NCI-H524 (cell line): Measurements from ENCODE around the gene FKBP2.
"Not testable (repeated sequence)": the region's sequence is repeated elsewhere in the genome, so short reads cannot be mapped to it uniquely, and the experiment has no call there.

Source experiments
- DNase-seq, 2 experiments: peaks; one replicate each; lab custom pipeline; 2025; lab: John Stamatoyannopoulos, UW

The FKBP2 gene

GRCh38 chr11:64234647-64235379 lies 6.1 kb upstream of the FKBP2 start:
- DNase-seq, result peak; percentile 19 to 38

GRCh38 chr11:64235437-64236161 lies 5.3 kb upstream of the FKBP2 start:
- no peak for DNase-seq

- DNase-seq, result no peak
Measured at GRCh38 chr11:64237484-64237951, 3.4 kb upstream of the FKBP2 start.

DNA sequence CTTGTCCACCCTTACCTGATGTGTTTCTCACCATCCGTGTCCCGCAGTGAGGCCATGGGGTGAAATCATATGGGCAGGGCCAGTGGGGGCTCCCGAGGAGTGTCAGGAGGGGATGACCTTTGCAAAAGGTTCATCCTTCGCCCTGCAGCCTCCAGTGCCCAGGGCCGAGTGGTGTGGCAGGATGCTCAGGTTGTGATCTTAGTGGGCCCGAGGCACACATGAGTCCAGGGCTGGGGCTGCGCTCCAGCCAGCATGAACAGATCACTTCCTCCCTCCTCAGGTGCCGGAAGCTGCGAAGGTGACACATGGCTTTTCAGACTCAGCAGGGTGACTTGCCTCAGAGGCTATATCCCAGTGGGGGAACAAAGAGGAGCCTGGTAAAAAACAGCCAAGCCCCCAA lies 2.8 kb upstream of the FKBP2 start:
- DNase-seq, result no peak

DNA sequence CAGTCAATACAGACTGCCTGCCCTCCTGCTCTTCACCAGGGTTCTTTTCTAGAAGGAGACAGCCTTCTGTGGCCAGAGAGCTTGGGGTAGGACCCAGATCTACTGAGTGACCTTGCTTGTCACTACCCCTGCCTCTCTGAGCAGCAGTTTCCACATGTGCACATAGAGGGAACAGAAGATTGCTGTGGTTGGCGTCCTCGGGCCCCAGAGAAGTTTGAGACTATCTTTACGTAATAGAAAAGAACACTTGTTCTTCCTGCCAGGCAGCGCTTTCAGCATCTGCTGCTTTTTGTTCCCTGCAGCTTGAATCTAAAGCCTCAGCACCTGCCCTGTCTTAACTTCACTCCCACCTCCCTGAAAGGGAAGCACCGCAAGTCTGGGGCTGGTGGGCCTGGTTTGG lies 1.9 kb upstream of the FKBP2 start:
- DNase-seq, result no peak

DNA sequence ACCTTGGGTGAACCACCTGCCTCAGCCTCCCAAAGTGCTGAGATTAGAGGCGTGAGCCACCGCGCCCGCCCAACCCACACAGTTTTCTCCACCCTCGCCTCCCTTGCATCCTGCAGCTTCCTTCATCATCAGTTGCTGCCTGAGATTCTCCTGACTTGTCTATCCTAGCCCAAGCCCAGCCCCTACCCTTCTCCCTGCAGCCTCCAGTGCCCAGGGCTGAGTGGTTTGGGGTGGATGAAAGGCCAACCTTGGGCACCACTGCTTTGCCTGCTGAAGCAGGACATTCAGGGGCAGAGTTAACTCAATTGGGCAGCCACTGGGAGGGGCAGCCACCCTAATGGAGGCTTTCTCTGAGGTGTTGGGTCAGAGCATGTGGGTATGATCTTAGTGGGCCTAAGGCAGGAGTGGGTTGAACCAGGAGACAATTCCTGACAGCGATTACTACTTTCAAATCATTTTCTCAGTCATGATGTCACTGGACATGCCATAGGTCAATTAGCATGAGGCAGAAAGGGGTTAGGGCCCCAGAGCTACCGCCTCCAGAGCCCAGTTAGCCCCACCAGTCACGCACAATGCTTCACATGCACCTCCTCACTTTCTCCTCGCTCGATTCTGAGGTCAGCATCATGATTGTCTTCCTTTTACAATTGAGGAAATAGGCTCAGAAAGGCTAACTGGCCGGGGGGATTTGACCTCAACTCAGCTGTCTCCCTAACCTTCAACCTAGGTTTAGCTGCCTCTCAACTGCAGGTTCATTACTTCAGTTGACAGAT lies 1.0 kb upstream of the FKBP2 start:
- DNase-seq, result no peak

- peak; percentile 95 to 97 for DNase-seq
Measured at GRCh38 chr11:64241241-64241490, 271 bp downstream of the FKBP2 start.

- peak in 1 of 2 experiments; percentile 50 for DNase-seq
Measured at GRCh38 chr11:64241491-64242374, 838 bp downstream of the FKBP2 start.

- no peak for DNase-seq
Measured at GRCh38 chr11:64243236-64243854, 2.5 kb downstream of the FKBP2 start.

- DNase-seq, result no peak
Measured at GRCh38 chr11:64244107-64244506, 3.2 kb downstream of the FKBP2 start.

DNA sequence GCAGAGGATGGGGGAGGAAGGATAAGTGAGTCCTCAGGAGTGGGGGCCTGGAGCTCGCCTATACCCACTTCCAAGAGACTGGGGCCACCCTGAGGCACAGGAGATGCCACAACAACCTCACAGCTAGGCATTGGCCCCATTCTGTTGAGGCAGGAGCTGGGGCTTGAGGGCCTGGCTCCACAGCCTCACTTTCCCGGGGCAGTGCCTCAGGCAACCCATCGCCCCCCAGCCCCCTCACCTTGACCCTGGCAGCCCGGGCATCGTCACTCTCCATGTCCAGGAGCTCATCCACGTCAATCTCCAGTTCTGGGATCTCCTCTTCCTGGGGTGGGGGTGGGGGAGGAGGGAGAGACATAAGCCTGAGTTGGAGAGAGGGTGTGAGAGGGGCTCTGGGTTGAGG lies 4.1 kb downstream of the FKBP2 start:
- DNase-seq, result no peak

DNA sequence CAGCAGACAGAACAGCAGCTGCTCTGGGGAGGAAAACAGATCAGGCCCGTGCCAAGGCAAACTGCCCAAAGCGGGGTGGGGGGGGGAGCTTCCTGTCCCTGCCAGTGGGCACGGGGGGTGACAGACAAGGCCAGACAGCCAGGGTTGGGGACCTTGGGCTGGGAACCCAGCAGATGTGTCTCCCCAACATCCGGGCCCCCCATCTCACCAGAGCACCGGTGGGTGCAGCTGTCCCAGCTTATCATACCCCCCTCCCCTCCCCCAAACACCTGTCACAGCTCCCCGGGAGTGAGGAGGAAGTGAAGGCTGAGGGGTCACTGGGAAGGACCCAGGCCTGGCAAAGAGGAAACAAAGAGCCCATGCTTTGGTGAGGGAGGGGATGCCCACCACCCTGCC lies 4.5 kb downstream of the FKBP2 start:
- DNase-seq, result peak in 1 of 2 experiments; percentile 65

- DNase-seq, result peak in 1 of 2 experiments; percentile 65
Measured at GRCh38 chr11:64245797-64246620, 5.1 kb downstream of the FKBP2 start.

- DNase-seq, result not testable (repeated sequence)
Measured at GRCh38 chr11:64246621-64246870, 5.7 kb downstream of the FKBP2 start.

- peak; percentile 82 to 85 for DNase-seq
Measured at GRCh38 chr11:64246871-64247728, 6.2 kb downstream of the FKBP2 start, which contains the start of gene PPP1R14B. Gene PPP1R14B (minus strand): TSS chr11:64246943. CDS start chr11:64246673, 270 bp downstream.

DNA sequence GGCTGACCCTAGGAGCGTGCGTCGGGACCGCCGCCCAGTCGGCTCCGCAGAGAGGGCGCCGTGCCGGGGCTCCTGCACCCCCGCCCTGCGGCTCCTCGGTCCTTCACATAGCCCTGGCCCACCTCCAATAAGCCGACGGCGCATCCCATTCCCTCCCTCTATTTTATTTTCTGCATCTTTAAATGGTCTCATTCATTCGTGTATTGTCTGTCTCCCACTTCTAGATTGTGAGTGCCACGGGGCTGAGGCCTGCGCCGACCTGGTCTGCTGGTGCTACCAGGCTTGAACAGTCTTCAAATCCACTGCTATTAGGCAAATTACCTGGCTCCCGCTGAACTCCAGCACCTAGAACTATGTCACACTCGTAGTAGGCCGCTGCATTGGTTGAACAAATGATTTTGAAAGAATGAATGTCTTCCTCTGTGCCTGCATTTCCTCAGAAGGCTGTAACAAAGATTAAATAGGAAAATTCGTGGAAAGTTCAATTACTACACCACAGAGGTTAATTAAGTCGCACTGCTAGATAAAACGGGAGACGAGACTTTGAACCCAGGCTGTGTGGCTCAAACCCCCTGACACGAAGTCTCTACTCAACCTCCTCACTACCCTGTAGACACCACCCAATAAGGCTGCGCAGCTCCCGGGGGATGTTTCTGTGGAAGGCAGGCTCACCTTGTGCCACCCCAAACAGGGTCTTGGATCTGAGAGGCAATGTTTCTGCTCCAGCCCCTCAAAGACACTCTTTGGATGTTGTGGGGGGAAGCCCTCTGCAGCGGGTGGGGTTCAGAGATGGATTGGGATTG lies 7.0 kb downstream of the FKBP2 start:
- DNase-seq, result no peak

DNA sequence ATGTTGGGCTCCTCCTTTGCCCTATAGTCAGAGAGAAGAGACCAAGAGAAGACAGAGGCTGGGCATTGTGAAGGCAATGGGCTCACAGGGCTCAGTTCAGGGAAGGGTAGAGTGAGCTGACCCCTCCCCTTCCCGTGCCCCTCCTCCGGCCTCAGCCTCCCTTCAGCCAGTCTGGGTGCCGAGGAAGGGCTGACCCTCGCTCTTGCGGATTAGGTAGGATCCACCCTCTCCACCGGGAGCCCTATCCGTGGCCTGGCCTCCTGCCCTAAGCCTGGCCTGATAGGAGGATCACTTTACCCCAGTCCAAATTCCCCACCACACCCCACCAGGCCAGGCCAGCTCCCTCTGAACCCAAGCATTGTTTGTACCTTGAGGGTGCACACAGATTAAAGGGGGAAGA lies 7.7 kb downstream of the FKBP2 start:
- no peak for DNase-seq

- DNase-seq, result no peak
Measured at GRCh38 chr11:64249038-64249437, 8.1 kb downstream of the FKBP2 start.
